CD4-positive, alpha-beta memory T cell (primary cell): ENCODE measurements around the gene LRP1B. TPM values are rescaled to one million over a fixed set of nuclear protein-coding genes. Genes with fewer than 3 reads are reported as not detected.

Source experiments
- CTCF ChIA-PET: fragments of 350-600 bp; sonication (Branson Sonifier 250); formaldehyde crosslinking; loops from one replicate; lab custom pipeline; 2021; ENCODE audit warnings: inconsistent platforms; ENCODE audit not compliant: partially characterized antibody; lab: Charles Lee
- POLR2A ChIA-PET: fragments of 350-600 bp; sonication (Branson Sonifier 250); formaldehyde crosslinking; loops from one replicate; lab custom pipeline; 2021; ENCODE audit not compliant: partially characterized antibody; lab: Charles Lee
- DNase-seq, 5 donors: peaks; one replicate each; pipeline versions ENCODE4 v3.0.0 to v3.0.0-alpha.2; 2020 to 2022; ENCODE audit warnings: mixed read lengths in 1 of 5
- H3K27ac ChIP-seq: one replicate; pipeline ENCODE4 v1.7.0; 2013; ENCODE audit warnings: low read depth, low read length
- H3K27me3 ChIP-seq: 2 replicates; pipeline ENCODE4 v1.7.0; 2013; ENCODE audit warnings: mild to moderate bottlenecking, low read length, moderate library complexity; ENCODE audit not compliant: insufficient read depth
- H3K36me3 ChIP-seq: 2 replicates; pipeline ENCODE4 v1.7.0; 2013; ENCODE audit warnings: mild to moderate bottlenecking, low read length, moderate library complexity; ENCODE audit not compliant: insufficient read depth
- H3K4me1 ChIP-seq: 2 replicates; pipeline ENCODE4 v1.7.0; 2013; ENCODE audit warnings: mild to moderate bottlenecking, low read length, moderate library complexity; ENCODE audit not compliant: insufficient read depth
- H3K4me3 ChIP-seq, 2 donors: one replicate each; pipeline ENCODE4 v1.7.0; 2013; ENCODE audit warnings: low read length in 2 of 2, mild to moderate bottlenecking in 1 of 2
- H3K9me3 ChIP-seq, 2 donors: one replicate each; pipeline ENCODE4 v1.7.0; 2013; ENCODE audit warnings: low read length in 2 of 2, control low read depth in 1 of 2; ENCODE audit not compliant: control insufficient read depth in 1 of 2
- H3K27ac Mint-ChIP-seq, 7 donors: one replicate each; pipeline ENCODE4 v1.8.0; 2020 to 2021; ENCODE audit warnings: mixed read lengths in 7 of 7, mild to moderate bottlenecking in 6 of 7, inconsistent platforms in 3 of 7, moderate library complexity in 3 of 7
- H3K27me3 Mint-ChIP-seq, 2 donors: one replicate each; pipeline ENCODE4 v1.8.0; 2020 to 2021; ENCODE audit warnings: mixed read lengths in 2 of 2
- H3K36me3 Mint-ChIP-seq, 2 donors: one replicate each; pipeline ENCODE4 v1.8.0; 2020 to 2021; ENCODE audit warnings: mixed read lengths in 2 of 2, inconsistent platforms in 1 of 2, mild to moderate bottlenecking in 1 of 2
- H3K4me1 Mint-ChIP-seq, 4 donors: one replicate each; pipeline ENCODE4 v1.8.0; 2020 to 2021; ENCODE audit warnings: mixed read lengths in 4 of 4, mild to moderate bottlenecking in 1 of 4
- H3K4me3 Mint-ChIP-seq, 8 donors: one replicate each; pipeline ENCODE4 v1.8.0; 2020 to 2021; ENCODE audit warnings: mixed read lengths in 8 of 8, mild to moderate bottlenecking in 7 of 8, moderate library complexity in 6 of 8, inconsistent platforms in 3 of 8
- H3K9me3 Mint-ChIP-seq, 8 donors: one replicate each; pipeline ENCODE4 v1.8.0; 2020 to 2021; ENCODE audit warnings: mixed read lengths in 8 of 8, mild to moderate bottlenecking in 5 of 8, inconsistent platforms in 3 of 8, moderate library complexity in 1 of 8
- intact Hi-C: fragments of 100-400 bp; cut with micrococcal nuclease; formaldehyde crosslinking; loops from one replicate; pipeline ENCODE4 v1.15.1; 2023
- polyA plus RNA-seq, 2 donors: library from polyadenylated mRNA; unstranded; fragments of 300-500 nt; fragmentation: Illumina TruSeq; gene quantifications; one replicate each; pipeline ENCODE4 v1.2.3, GENCODE V29; 2021
- total RNA-seq, 2 experiments: library from RNA; stranded (reverse); gene quantifications; one replicate each; pipeline ENCODE4 v1.2.3, GENCODE V29; 2021

Gene LRP1B
- total and polyA plus RNA-seq, 4 experiments from 2014 or later: not detected

GRCh38 chr2:141941210-141941714, 189.6 kb downstream of the LRP1B start:
- no peaks in the 10 kb centered on the region for H3K9me3 ChIP-seq
- no peak overlapping the region for H3K27ac ChIP-seq
- no peaks in the 10 kb centered on the region for H3K4me1 ChIP-seq
- H3K27me3 Mint-ChIP-seq: no peaks in the 10 kb centered on the region
- H3K27me3 ChIP-seq: no peaks in the 10 kb centered on the region
- no peak for DNase-seq
- H3K4me3 ChIP-seq: no peak overlapping the region
- H3K4me1 Mint-ChIP-seq: no peaks in the 10 kb centered on the region
- H3K27ac Mint-ChIP-seq: no peak overlapping the region
- ChIA-PET POLR2A (no interaction called here), CTCF (no interaction called here)
- H3K9me3 Mint-ChIP-seq: peaks cover 2 to 7% (median 4%) of the 10 kb centered on the region in 8 donors
- intact Hi-C loops: no loop called here
- H3K4me3 Mint-ChIP-seq: no peak overlapping the region
- H3K36me3 ChIP-seq: no peaks in the 10 kb centered on the region
- H3K36me3 Mint-ChIP-seq: no peaks in the 10 kb centered on the region

- Histone ChIP-seq H3K4me3 (no peak overlapping the region), H3K27ac (no peak overlapping the region), H3K4me1 (no peaks in the 10 kb centered on the region), H3K27me3 (no peaks in the 10 kb centered on the region), H3K36me3 (no peaks in the 10 kb centered on the region), H3K9me3 (no peaks in the 10 kb centered on the region)
- POLR2A ChIA-PET: no interaction called here
- Mint-ChIP-seq H3K27ac (no peak overlapping the region), H3K9me3 (peaks cover 0 to 7% (median 4%) of the 10 kb centered on the region in 8 donors), H3K36me3 (no peaks in the 10 kb centered on the region), H3K27me3 (no peaks in the 10 kb centered on the region), H3K4me3 (no peak overlapping the region), H3K4me1 (no peaks in the 10 kb centered on the region)
- intact Hi-C loops: no loop called here
- DNase-seq: no peak
- CTCF ChIA-PET: no interaction called here
Observed at GRCh38 chr2:141940709-141941108, 190.1 kb downstream of the LRP1B start.

DNA sequence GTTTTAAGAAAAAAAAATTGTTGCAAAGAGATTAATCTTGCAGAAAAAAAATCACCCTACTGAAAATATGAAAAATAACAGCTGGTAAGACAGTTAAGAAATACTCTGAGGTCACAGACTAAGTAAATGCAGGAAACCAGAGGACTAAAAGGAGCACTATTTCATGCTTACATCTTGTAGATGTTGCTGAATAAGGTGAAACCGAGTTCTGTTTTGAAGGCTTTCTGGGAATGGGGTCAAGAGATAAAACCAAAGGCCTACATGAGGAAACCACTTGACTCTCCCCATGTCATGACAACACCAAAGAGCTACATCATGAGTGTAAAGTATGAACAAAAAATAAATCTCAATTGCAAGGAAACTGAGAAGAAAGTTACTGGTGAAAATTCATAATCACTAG, 197.6 kb downstream of the LRP1B start:
- no peaks in the 10 kb centered on the region for H3K27me3 Mint-ChIP-seq
- H3K36me3 Mint-ChIP-seq: no peaks in the 10 kb centered on the region
- intact Hi-C loops: no loop called here
- H3K4me1 ChIP-seq: no peaks in the 10 kb centered on the region
- H3K4me1 Mint-ChIP-seq: no peaks in the 10 kb centered on the region
- H3K27ac ChIP-seq: no peak overlapping the region
- no peak overlapping the region for H3K4me3 ChIP-seq
- H3K4me3 Mint-ChIP-seq: no peak overlapping the region
- DNase-seq: no peak
- no peaks in the 10 kb centered on the region for H3K27me3 ChIP-seq
- no peaks in the 10 kb centered on the region for H3K9me3 ChIP-seq
- peaks cover 0 to 19% (median 6%) of the 10 kb centered on the region in 8 donors for H3K9me3 Mint-ChIP-seq
- no peaks in the 10 kb centered on the region for H3K36me3 ChIP-seq
- POLR2A ChIA-PET: no interaction called here
- CTCF ChIA-PET: no interaction called here
- no peak overlapping the region for H3K27ac Mint-ChIP-seq

- Mint-ChIP-seq H3K9me3 (peaks cover 0 to 20% (median 8%) of the 10 kb centered on the region in 8 donors), H3K27me3 (no peaks in the 10 kb centered on the region), H3K27ac (no peak overlapping the region), H3K4me3 (no peak overlapping the region), H3K4me1 (no peaks in the 10 kb centered on the region), H3K36me3 (no peaks in the 10 kb centered on the region)
- ChIA-PET POLR2A (no interaction called here), CTCF (no interaction called here)
- Histone ChIP-seq H3K27ac (no peak overlapping the region), H3K27me3 (no peaks in the 10 kb centered on the region), H3K36me3 (no peaks in the 10 kb centered on the region), H3K9me3 (no peaks in the 10 kb centered on the region), H3K4me3 (no peak overlapping the region), H3K4me1 (no peaks in the 10 kb centered on the region)
- DNase-seq: no peak
- intact Hi-C loops: no loop called here
Observed at GRCh38 chr2:141932261-141932660, 198.6 kb downstream of the LRP1B start.

- ChIA-PET CTCF (no interaction called here), POLR2A (no interaction called here)
Observed at GRCh38 chr2:141931797-141932196, 199.0 kb downstream of the LRP1B start.

DNA sequence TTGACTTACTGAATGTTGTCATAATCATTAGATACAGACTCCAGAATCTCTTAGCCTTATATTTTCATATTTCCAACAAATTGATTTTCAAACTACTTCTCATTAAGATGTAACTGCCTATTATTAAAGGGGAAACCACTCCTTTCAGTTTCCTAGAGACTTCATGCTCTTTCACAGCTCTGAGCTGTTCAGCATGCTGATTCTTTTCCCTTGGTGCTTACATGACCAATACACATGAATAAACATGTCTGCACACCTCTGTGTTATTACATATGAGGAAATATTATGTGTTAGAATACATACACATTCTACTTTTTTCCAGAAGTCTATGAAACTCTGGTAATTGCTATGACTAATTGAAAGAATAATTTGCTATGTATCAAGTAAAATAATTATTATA, 200.0 kb downstream of the LRP1B start:
- Histone ChIP-seq H3K36me3 (no peaks in the 10 kb centered on the region), H3K4me3 (no peak overlapping the region), H3K27ac (no peak overlapping the region), H3K9me3 (no peaks in the 10 kb centered on the region), H3K4me1 (no peaks in the 10 kb centered on the region), H3K27me3 (no peaks in the 10 kb centered on the region)
- no peaks in the 10 kb centered on the region for H3K27me3 Mint-ChIP-seq
- DNase-seq: no peak
- no peak overlapping the region for H3K27ac Mint-ChIP-seq
- H3K36me3 Mint-ChIP-seq: no peaks in the 10 kb centered on the region
- CTCF ChIA-PET: no interaction called here
- H3K4me1 Mint-ChIP-seq: no peaks in the 10 kb centered on the region
- no peak overlapping the region for H3K4me3 Mint-ChIP-seq
- intact Hi-C loops: no loop called here
- peaks cover 0 to 22% (median 8%) of the 10 kb centered on the region in 8 donors for H3K9me3 Mint-ChIP-seq
- POLR2A ChIA-PET: no interaction called here

More at GRCh38 chr2:141931797-141932196, 199.0 kb downstream of the LRP1B start:
- H3K27ac Mint-ChIP-seq: no peak overlapping the region
- no peaks in the 10 kb centered on the region for H3K27me3 Mint-ChIP-seq
- Histone ChIP-seq H3K36me3 (no peaks in the 10 kb centered on the region), H3K4me3 (no peak overlapping the region), H3K27me3 (no peaks in the 10 kb centered on the region), H3K9me3 (no peaks in the 10 kb centered on the region), H3K4me1 (no peaks in the 10 kb centered on the region), H3K27ac (no peak overlapping the region)
- intact Hi-C loops: no loop called here
- no peaks in the 10 kb centered on the region for H3K4me1 Mint-ChIP-seq
- peaks cover 0 to 20% (median 8%) of the 10 kb centered on the region in 8 donors for H3K9me3 Mint-ChIP-seq
- DNase-seq: no peak
- H3K36me3 Mint-ChIP-seq: no peaks in the 10 kb centered on the region
- H3K4me3 Mint-ChIP-seq: no peak overlapping the region

- Mint-ChIP-seq H3K27me3 (no peaks in the 10 kb centered on the region), H3K27ac (no peak overlapping the region), H3K4me3 (no peak overlapping the region), H3K9me3 (peaks cover 0 to 24% (median 7%) of the 10 kb centered on the region in 8 donors), H3K4me1 (no peaks in the 10 kb centered on the region), H3K36me3 (no peaks in the 10 kb centered on the region)
- Histone ChIP-seq H3K4me3 (no peak overlapping the region), H3K36me3 (no peaks in the 10 kb centered on the region), H3K9me3 (no peaks in the 10 kb centered on the region), H3K27ac (no peak overlapping the region), H3K27me3 (no peaks in the 10 kb centered on the region), H3K4me1 (no peaks in the 10 kb centered on the region)
- ChIA-PET CTCF (interaction anchor here (0.7 kb wide), 1 partner anchor 109 kb away, joined by 3 read pairs; no protein-coding TSS in a partner anchor), POLR2A (no interaction called here)
- intact Hi-C loops: no loop called here
- DNase-seq: no peak
Observed at GRCh38 chr2:141929331-141930252, 201.2 kb downstream of the LRP1B start.
